H9 (cell line): ENCODE measurements around the gene ACADS. TPM values are rescaled to one million over a fixed set of nuclear protein-coding genes. Genes with fewer than 3 reads are reported as not detected.

ENCODE experiments used
- DNase-seq: peaks from one replicate; pipeline ENCODE4 v3.0.0-alpha.2; 2017
- H2AFZ ChIP-seq: one replicate; pipeline ENCODE4 v1.6.1; 2013; ENCODE audit warnings: mild to moderate bottlenecking, low read length, control low read depth, moderate library complexity
- H2AK5ac ChIP-seq: 2 replicates; pipeline ENCODE4 v1.6.1; 2013; ENCODE audit warnings: low read length, control low read depth, mixed read lengths; ENCODE audit not compliant: insufficient read length
- H2BK120ac ChIP-seq: one replicate; pipeline ENCODE4 v1.6.1; 2013; ENCODE audit warnings: low read depth, mild to moderate bottlenecking, low read length, control low read depth, inconsistent platforms; ENCODE audit not compliant: poor library complexity, severe bottlenecking
- H2BK12ac ChIP-seq: 2 replicates; pipeline ENCODE4 v1.6.1; 2013; ENCODE audit warnings: low read length, control low read depth, mixed read lengths, low read depth; ENCODE audit not compliant: insufficient read length
- H2BK15ac ChIP-seq: 2 replicates; pipeline ENCODE4 v1.6.1; 2013; ENCODE audit warnings: low read depth, low read length, control low read depth
- H2BK20ac ChIP-seq: one replicate; pipeline ENCODE4 v1.6.1; 2013; ENCODE audit warnings: low read depth, mild to moderate bottlenecking, low read length, control low read depth, inconsistent platforms; ENCODE audit not compliant: poor library complexity, severe bottlenecking
- H2BK5ac ChIP-seq: 2 replicates; pipeline ENCODE4 v1.6.1; 2013; ENCODE audit warnings: low read length, control low read depth, mixed read lengths; ENCODE audit not compliant: insufficient read length
- H3K14ac ChIP-seq: 2 replicates; pipeline ENCODE4 v1.6.1; 2013; ENCODE audit warnings: low read length, control low read depth; ENCODE audit not compliant: insufficient read depth
- H3K18ac ChIP-seq: 2 replicates; pipeline ENCODE4 v1.6.1; 2013; ENCODE audit warnings: low read depth, mild to moderate bottlenecking, mixed read lengths, low read length, control low read depth; ENCODE audit not compliant: insufficient read length
- H3K23ac ChIP-seq: 2 replicates; pipeline ENCODE4 v1.6.1; 2013; ENCODE audit warnings: low read length, control low read depth, mixed read lengths, low read depth; ENCODE audit not compliant: insufficient read length
- H3K23me2 ChIP-seq: 2 replicates; pipeline ENCODE4 v1.6.1; 2013; ENCODE audit warnings: low read depth, mild to moderate bottlenecking, mixed read lengths, low read length, control low read depth; ENCODE audit not compliant: insufficient read length, poor library complexity, severe bottlenecking
- H3K27ac ChIP-seq: 2 replicates; pipeline ENCODE4 v1.5.1; 2013; ENCODE audit warnings: low read length, control low read depth, mixed read lengths, low read depth; ENCODE audit not compliant: insufficient read length
- H3K27me3 ChIP-seq: 2 replicates; pipeline ENCODE4 v1.6.1; 2013; ENCODE audit warnings: low read length, control low read depth, inconsistent platforms; ENCODE audit not compliant: insufficient read depth
- H3K4ac ChIP-seq: 2 replicates; pipeline ENCODE4 v1.6.1; 2013; ENCODE audit warnings: low read depth, mild to moderate bottlenecking, control low read depth, inconsistent platforms, low read length, moderate library complexity
- H3K4me1 ChIP-seq: 2 replicates; pipeline ENCODE4 v1.6.1; 2013; ENCODE audit warnings: low read length, control low read depth, inconsistent platforms; ENCODE audit not compliant: insufficient read depth
- H3K4me2 ChIP-seq: 2 replicates; pipeline ENCODE4 v1.6.1; 2013; ENCODE audit warnings: low read length, control low read depth, mixed read lengths; ENCODE audit not compliant: insufficient read length, insufficient read depth
- H3K56ac ChIP-seq: 2 replicates; pipeline ENCODE4 v1.6.1; 2013; ENCODE audit warnings: low read depth, mild to moderate bottlenecking, mixed read lengths, low read length, control low read depth; ENCODE audit not compliant: insufficient read length
- H3K79me1 ChIP-seq: 2 replicates; pipeline ENCODE4 v1.6.1; 2013; ENCODE audit warnings: low read depth, mild to moderate bottlenecking, moderate library complexity, low read length, control low read depth, inconsistent platforms; ENCODE audit not compliant: insufficient read depth, poor library complexity, severe bottlenecking
- H3K79me2 ChIP-seq: 2 replicates; pipeline ENCODE4 v1.6.1; 2013; ENCODE audit warnings: low read length, control low read depth, inconsistent platforms; ENCODE audit not compliant: insufficient read depth
- H3K9ac ChIP-seq: 2 replicates; pipeline ENCODE4 v1.6.1; 2013; ENCODE audit warnings: low read length, control low read depth, mixed read lengths; ENCODE audit not compliant: insufficient read length; ENCODE audit errors: extremely low read depth
- H3K9me3 ChIP-seq: one replicate; pipeline ENCODE4 v1.6.1; 2013; ENCODE audit warnings: low read depth, low read length, inconsistent platforms; ENCODE audit not compliant: control insufficient read depth
- H3T11ph ChIP-seq: one replicate; pipeline ENCODE4 v1.6.1; 2013; ENCODE audit warnings: mild to moderate bottlenecking, low read length, control low read depth, inconsistent platforms
- H4K20me1 ChIP-seq: one replicate; pipeline ENCODE4 v1.6.1; 2013; ENCODE audit not compliant: control insufficient read depth, insufficient read length, insufficient read depth
- H4K5ac ChIP-seq: 2 replicates; pipeline ENCODE4 v1.6.1; 2013; ENCODE audit warnings: low read depth, mild to moderate bottlenecking, mixed read lengths, low read length, control low read depth; ENCODE audit not compliant: insufficient read length
- H4K8ac ChIP-seq: replicated peaks from 2 replicates; pipeline ENCODE4 v1.6.1; 2013; ENCODE audit warnings: low read length, control low read depth, mixed read lengths, low read depth; ENCODE audit not compliant: insufficient read length
- H4K91ac ChIP-seq: 2 replicates; pipeline ENCODE4 v1.6.1; 2013; ENCODE audit warnings: low read depth, mild to moderate bottlenecking, moderate library complexity, mixed read lengths, low read length, control low read depth; ENCODE audit not compliant: insufficient read length
- H3K27ac Mint-ChIP-seq, 3 experiments: 2 replicates in 2 of 3; 3 replicates in 1 of 3; pipeline ENCODE4 v1.8.0; 2020 to 2021; ENCODE audit warnings: mixed read lengths in 3 of 3, mild to moderate bottlenecking in 1 of 3, moderate library complexity in 1 of 3
- H3K27me3 Mint-ChIP-seq: 2 replicates; pipeline ENCODE4 v1.8.0; 2021; ENCODE audit warnings: low read depth, mild to moderate bottlenecking, moderate library complexity, mixed read lengths
- H3K36me3 Mint-ChIP-seq, 3 experiments: 2 replicates in 2 of 3; 3 replicates in 1 of 3; pipeline ENCODE4 v1.8.0; 2020 to 2021; ENCODE audit warnings: low read depth in 3 of 3, mixed read lengths in 3 of 3; ENCODE audit not compliant: insufficient read depth in 1 of 3
- H3K4me1 Mint-ChIP-seq, 2 experiments: 2 replicates each; pipeline ENCODE4 v1.8.0; 2020; ENCODE audit warnings: mixed read lengths in 2 of 2
- H3K4me3 Mint-ChIP-seq, 2 experiments: 2 replicates in 1 of 2; 3 replicates in 1 of 2; pipeline ENCODE4 v1.8.0; 2020 to 2021; ENCODE audit warnings: mild to moderate bottlenecking in 2 of 2, mixed read lengths in 2 of 2, moderate library complexity in 1 of 2
- H3K9me3 Mint-ChIP-seq, 2 experiments: 2 replicates in 1 of 2; 3 replicates in 1 of 2; pipeline ENCODE4 v1.8.0; 2020; ENCODE audit warnings: mild to moderate bottlenecking in 2 of 2, mixed read lengths in 2 of 2, moderate library complexity in 1 of 2
- WGBS: extraction: QIAGEN DNeasy Blood & Tissue Kit; methylation state at CpG from one replicate; pipeline ENCODE4 v1.1.7; 2013; ENCODE audit warnings: missing lambda C conversion rate, low lambda C conversion rate, mixed read lengths; ENCODE audit not compliant: insufficient read length; ENCODE audit errors: extremely low coverage; 5-methylcytosine and 5-hydroxymethylcytosine counted together
- total RNA-seq: library from RNA; stranded (reverse); gene quantifications from 2 replicates; pipeline ENCODE4 v1.2.1, GENCODE V29; 2021
- TF ChIP-seq, protein P1 (sequence below): fragments of 200-600 bp; sonication (generic); conservative IDR thresholded peaks from 3 replicates; pipeline ENCODE4 v1.8.0; 2021; ENCODE audit warnings: antibody characterized with exemption, mild to moderate bottlenecking

ACADS gene
- total RNA-seq, 1 experiment from 2014 or later = 8.3 TPM

DNA sequence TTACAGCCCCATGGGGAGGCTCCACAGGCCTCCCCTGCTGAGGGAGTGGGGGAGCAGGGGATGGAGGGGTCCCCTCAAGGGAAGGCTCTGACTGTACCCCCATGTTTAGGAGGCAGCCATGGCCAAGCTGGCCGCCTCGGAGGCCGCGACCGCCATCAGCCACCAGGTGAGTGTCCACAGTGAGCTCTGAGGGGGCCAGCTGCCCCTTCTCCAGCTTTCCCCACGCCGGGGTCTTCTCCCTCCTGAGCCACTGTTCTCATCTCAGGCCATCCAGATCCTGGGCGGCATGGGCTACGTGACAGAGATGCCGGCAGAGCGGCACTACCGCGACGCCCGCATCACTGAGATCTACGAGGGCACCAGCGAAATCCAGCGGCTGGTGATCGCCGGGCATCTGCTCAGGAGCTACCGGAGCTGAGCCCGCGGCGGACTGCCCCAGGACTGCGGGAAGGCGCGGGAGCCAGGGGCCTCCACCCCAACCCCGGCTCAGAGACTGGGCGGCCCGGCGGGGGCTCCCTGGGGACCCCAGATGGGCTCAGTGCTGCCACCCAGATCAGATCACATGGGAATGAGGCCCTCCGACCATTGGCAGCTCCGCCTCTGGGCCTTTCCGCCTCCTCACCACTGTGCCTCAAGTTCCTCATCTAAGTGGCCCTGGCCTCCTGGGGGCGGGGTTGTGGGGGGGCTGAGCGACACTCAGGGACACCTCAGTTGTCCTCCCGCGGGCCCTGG lies 13.6 kb downstream of the ACADS start:
- H3K27me3 ChIP-seq = no peaks in the 10 kb centered on the region
- H3K79me1 ChIP-seq = no peaks in the 10 kb centered on the region
- H3T11ph ChIP-seq = no peak overlapping the region
- H3K23ac ChIP-seq = no peak overlapping the region
- H2BK12ac ChIP-seq = no peak overlapping the region
- H3K79me2 ChIP-seq = no peaks in the 10 kb centered on the region
- H3K56ac ChIP-seq = no peak overlapping the region
- Mint-ChIP-seq H3K4me3 (no peak overlapping the region), H3K9me3 (no peaks in the 10 kb centered on the region), H3K27me3 (no peaks in the 10 kb centered on the region), H3K36me3 (peaks cover 0 to 1% (median 0%) of the 10 kb centered on the region in 3 experiments; a peak in 1 of 7 replicates), H3K27ac (no peak overlapping the region), H3K4me1 (no peaks in the 10 kb centered on the region)
- no peak overlapping the region for H2BK120ac ChIP-seq
- no peaks in the 10 kb centered on the region for H4K20me1 ChIP-seq
- H4K8ac ChIP-seq = no peak overlapping the region
- no peak overlapping the region for H4K91ac ChIP-seq
- no peak overlapping the region for H3K18ac ChIP-seq
- TF ChIP-seq, protein P1, sequence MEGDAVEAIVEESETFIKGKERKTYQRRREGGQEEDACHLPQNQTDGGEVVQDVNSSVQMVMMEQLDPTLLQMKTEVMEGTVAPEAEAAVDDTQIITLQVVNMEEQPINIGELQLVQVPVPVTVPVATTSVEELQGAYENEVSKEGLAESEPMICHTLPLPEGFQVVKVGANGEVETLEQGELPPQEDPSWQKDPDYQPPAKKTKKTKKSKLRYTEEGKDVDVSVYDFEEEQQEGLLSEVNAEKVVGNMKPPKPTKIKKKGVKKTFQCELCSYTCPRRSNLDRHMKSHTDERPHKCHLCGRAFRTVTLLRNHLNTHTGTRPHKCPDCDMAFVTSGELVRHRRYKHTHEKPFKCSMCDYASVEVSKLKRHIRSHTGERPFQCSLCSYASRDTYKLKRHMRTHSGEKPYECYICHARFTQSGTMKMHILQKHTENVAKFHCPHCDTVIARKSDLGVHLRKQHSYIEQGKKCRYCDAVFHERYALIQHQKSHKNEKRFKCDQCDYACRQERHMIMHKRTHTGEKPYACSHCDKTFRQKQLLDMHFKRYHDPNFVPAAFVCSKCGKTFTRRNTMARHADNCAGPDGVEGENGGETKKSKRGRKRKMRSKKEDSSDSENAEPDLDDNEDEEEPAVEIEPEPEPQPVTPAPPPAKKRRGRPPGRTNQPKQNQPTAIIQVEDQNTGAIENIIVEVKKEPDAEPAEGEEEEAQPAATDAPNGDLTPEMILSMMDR = no peak
- H3K14ac ChIP-seq = no peak overlapping the region
- no peaks in the 10 kb centered on the region for H3K23me2 ChIP-seq
- DNase-seq = no peak
- no peak overlapping the region for H3K4ac ChIP-seq
- H2AK5ac ChIP-seq = no peak overlapping the region
- H3K27ac ChIP-seq = no peak overlapping the region
- H2AFZ ChIP-seq = no peak overlapping the region
- no CpG with 5 or more reads among the region's 38 CpGs for WGBS
- no peak overlapping the region for H2BK5ac ChIP-seq
- H3K9me3 ChIP-seq = no peaks in the 10 kb centered on the region
- no peak overlapping the region for H3K9ac ChIP-seq
- H2BK15ac ChIP-seq = no peak overlapping the region
- no peaks in the 10 kb centered on the region for H3K4me1 ChIP-seq
- no peak overlapping the region for H4K5ac ChIP-seq
- no peak overlapping the region for H3K4me2 ChIP-seq
- no peak overlapping the region for H2BK20ac ChIP-seq
